H7 (cell line): ENCODE data around the gene C1QTNF6. TPM values are rescaled to one million over a fixed set of nuclear protein-coding genes. Genes with fewer than 3 reads are reported as not detected.

ENCODE experiments used
- DNase-seq: peaks from one replicate; pipeline ENCODE4 v3.0.0; 2012
- H3K27me3 ChIP-seq: 2 replicates; pipeline ENCODE4 v1.6.0; 2011; ENCODE audit warnings: mild to moderate bottlenecking, low read length; ENCODE audit not compliant: control insufficient read depth, insufficient read depth
- H3K36me3 ChIP-seq: replicated peaks from 2 replicates; pipeline ENCODE4 v1.5.1; 2011; ENCODE audit warnings: low read length; ENCODE audit not compliant: control insufficient read depth, insufficient read depth
- H3K4me3 ChIP-seq: 2 replicates; pipeline ENCODE4 v1.5.1; 2011; ENCODE audit warnings: low read depth, mild to moderate bottlenecking, control low read depth, low read length, moderate library complexity; ENCODE audit not compliant: insufficient read depth
- total RNA-seq: library from RNA; depleted of rRNA; stranded (reverse); fragments of >200 nt; shearing (Covaris generic); gene quantifications from 2 replicates; pipeline ENCODE4 v1.2.3, GENCODE V29; 2014

The C1QTNF6 gene
- total RNA-seq, 1 experiment from 2014 or later: 4.9 TPM

DNA sequence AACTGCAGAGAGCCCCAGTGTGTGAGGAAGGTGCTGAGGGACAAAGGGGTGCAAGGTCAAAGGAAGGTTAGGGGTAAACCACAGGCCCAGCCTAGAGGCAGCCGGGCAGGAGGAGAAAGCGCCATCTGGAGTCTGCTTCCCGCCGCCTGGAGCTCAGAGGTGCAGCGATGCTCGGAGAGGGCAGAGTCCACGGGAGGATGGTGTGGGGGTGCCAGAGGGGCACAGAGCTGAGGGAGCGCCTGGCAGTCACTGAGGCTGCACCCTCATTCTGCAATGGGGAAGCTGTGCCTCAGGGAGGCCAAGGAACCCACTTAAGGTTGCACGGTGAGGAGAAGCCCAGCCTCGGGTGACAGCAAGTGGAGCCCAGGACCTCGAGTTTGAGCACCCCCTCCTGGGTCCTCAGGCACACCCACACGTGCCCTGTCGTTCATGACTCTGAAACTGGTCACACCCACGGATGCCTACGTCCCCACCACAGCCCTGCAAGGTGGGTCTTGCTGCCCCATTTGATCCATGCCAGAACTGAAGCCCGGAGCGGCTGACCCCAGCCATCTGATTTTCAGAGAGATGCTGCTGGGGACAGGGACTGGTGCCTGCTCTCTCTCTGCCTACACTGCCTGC, 39.9 kb downstream of the C1QTNF6 start:
- Histone ChIP-seq H3K36me3 (no peaks in the 10 kb centered on the region), H3K27me3 (no peaks in the 10 kb centered on the region), H3K4me3 (no peak overlapping the region)
- no peak for DNase-seq

DNA sequence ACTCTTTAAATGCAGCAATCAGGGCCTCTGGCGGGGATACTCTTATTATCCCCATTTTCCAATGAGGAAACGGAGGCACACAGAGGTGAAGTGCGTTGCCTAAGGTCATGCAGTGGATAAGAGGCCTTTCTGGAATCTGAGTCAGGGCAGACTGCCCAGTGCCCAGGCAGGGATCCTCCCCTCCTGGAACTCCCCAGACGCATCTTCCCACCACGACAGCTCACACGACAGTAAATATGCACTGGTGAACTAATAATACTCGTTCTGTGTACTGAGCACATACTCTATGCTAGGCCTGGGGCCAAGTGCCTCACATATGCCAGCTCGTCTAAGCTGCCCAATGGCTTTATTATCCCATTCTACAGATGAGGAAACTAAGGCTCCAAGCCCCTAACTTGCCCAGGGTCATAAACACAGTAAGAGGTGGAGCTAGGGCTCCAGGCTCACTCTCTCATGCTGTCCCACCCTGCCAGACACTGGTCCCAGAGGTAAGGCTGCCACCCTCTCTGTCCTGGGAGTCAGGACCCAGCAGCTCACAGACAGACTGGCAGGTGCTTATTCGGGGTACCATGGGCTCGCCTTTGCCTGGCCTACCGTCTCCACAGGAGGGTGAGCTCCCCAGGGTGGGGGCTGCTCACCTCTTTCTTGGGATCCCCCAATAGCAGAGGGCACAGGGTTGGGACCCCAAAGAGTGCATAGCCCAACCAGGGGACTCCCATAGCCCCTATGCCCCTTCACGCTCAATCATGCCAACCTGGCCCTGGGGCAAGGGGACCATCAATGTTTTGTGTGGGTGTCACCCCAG, 40.7 kb downstream of the C1QTNF6 start:
- DNase-seq: no peak
- Histone ChIP-seq H3K36me3 (no peaks in the 10 kb centered on the region), H3K4me3 (no peak overlapping the region), H3K27me3 (no peaks in the 10 kb centered on the region)

DNA sequence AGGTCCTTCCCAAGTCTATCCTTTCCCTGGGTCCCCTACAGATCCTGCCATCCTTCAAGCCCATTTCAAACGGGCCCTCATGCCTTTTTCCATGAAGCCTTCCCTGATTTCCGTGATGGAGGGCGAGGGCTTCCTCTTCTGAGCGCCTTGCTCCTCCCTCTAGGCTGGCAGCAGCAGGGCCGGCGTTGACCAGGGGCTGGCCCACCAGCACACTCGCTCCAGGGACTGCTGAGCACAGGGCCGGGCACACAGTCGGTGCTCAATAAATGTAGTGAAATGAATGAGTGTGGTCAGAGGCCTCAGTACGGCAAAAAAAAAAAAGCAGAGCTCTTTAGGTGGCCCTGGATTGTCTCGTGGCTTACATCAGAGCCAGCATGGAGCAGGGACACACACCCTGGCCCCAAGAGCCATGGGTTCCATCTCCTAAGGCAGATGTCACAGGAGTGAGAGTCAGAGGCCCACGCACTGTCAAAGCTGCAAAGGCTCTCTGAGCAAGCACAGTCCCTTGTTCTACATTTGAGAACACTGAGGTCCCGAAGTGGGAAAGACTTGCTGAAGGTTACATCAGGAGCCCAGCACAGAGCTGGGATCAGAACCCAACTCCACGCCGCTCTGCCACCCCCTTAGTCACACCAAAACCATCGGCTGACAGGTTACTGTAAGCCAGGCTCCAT, 41.4 kb downstream of the C1QTNF6 start:
- no peak for DNase-seq
- no peaks in the 10 kb centered on the region for H3K27me3 ChIP-seq

DNA sequence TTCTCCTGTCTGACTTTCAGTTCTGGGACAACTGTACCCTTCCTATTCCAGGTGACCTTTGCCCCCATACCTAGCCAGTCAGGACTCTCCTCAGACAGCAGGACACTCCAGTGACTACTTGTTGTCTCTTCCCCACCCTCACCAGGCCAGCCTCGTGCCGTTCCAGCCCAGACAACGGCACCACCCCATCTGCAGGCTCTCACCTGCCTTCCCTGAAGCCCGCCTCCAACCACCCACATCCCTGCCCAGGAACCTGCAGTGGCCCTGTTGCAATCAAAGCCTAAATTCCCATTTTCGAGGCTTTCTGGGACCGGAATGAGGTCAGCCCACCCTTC, 42.0 kb downstream of the C1QTNF6 start:
- H3K27me3 ChIP-seq: no peaks in the 10 kb centered on the region
- H3K4me3 ChIP-seq: no peak overlapping the region
- no peaks in the 10 kb centered on the region for H3K36me3 ChIP-seq
- no peak for DNase-seq

More for the DNA sequence above, 41.4 kb downstream of the C1QTNF6 start:
- H3K4me3 ChIP-seq: no peak overlapping the region
- H3K36me3 ChIP-seq: no peaks in the 10 kb centered on the region

DNA sequence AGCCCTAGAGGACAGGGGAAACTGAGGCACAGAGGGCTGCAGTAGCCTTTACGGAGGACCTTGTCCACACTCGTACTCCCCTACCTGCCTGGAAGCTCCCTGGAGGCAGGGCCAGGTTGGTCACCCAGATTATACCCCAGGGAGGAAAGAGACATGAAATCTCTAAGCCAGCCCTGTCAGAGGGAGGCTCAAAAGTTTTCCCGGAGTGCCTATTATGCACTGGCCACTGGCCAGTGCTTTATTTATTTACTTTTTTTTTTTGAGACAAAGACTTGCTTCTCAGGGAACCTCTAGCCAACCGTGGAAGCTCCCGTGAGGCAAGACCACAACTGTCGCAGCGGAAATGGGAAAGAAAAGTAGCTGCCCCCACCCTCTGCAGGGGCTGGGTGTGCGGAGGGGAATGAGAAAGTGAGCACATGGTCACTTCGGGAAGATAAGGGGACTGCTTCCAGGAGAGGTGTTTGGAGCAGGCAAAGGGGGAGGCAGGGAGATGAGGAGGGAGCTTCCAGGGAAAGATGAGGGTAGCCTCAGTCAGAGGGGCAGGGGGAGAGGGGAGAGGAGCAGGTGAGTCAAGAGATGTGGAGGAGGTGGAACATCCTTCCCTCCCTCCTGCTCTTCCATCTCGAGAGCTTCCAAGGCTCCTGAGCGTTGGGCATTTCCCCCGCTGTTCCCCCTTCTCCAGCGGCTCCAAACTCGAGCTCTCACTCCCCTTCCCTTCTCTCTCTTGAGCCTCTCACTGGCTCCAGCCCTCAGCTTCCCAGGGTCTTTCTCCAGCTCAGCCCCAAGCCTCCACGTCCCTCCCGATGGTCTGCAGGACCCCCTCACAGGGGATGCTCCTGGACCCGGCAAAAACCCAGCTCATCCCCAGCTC, 42.6 kb downstream of the C1QTNF6 start:
- DNase-seq: no peak
- Histone ChIP-seq H3K36me3 (no peaks in the 10 kb centered on the region), H3K27me3 (no peaks in the 10 kb centered on the region), H3K4me3 (no peak overlapping the region)

DNA sequence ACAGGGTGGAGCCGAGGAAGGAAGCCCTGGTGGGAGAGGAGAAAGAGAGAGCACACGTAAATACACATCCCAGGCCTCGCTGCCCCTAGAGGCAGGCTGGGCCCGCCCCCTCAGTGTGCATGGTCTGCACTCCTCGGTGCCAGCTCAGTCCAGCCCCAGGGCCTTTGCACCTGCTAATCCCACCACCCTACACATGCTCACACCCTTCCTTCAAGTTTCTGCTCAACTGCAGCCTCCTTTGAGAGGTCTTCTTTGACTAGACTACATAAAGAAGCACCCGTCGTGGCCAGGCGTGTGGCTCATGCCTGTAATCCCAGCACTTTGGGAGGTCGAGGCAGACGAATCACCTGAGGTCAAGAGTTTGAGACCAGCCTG, 43.9 kb downstream of the C1QTNF6 start:
- Histone ChIP-seq H3K27me3 (no peaks in the 10 kb centered on the region), H3K36me3 (no peaks in the 10 kb centered on the region), H3K4me3 (no peak overlapping the region)
- no peak for DNase-seq

DNA sequence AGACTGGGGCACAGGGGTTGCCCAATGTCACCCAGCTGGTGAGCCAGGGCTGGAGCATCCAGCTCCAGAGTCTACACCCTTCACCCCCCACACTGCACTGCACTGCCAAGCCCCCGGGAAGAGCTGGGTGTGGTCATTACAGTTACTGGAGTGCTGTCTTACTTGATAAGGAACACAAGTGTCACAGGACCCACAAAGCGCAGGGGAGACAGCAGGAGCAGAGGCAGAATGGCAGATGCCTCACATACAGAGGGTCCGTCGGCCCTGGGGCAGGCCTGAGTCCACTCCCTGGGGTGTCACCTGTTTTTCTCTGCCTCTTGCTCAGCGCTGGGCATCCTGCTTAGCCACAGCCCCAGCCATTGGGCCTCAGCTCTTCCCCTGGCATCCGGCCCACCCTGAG, 46.1 kb downstream of the C1QTNF6 start:
- Histone ChIP-seq H3K36me3 (no peaks in the 10 kb centered on the region), H3K4me3 (no peak overlapping the region), H3K27me3 (no peaks in the 10 kb centered on the region)
- DNase-seq: no peak

- no peak for DNase-seq
- Histone ChIP-seq H3K4me3 (no peak overlapping the region), H3K27me3 (no peaks in the 10 kb centered on the region), H3K36me3 (no peaks in the 10 kb centered on the region)
These were observed 46.6 kb downstream of the C1QTNF6 start for GRCh38 chr22:37141476-37141875.

DNA sequence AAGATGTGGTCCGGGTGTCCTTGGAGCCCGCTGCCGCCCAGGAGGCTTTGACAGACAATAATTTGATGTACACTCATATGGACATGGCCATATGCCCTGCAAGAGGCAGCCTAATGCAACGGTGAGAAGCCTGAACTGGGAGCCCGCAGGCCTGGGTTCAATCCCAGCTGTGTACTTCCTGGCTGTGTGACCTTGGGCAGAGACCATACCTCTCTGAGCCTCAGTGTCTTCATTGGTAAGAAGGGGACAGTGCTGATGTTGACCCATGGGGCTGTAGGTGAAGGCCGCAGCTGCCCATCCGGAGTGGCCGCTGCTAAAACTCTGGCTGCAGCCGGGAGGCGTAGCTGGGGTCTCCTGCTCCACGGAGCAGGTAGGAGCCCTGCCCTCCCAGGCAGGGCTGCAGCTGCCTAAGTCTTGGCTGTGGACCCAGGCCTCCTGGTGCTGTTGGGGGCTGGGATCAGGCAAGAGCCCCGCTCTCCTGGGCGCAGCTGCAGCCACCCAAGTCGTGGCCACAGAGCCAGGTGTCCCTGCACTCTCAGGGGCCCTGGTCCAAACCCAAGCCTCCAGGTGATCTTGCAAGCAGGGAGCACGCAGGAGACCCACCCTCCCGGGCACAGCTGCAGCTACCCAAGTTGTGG, 47.2 kb downstream of the C1QTNF6 start:
- no peaks in the 10 kb centered on the region for H3K27me3 ChIP-seq
- no peak overlapping the region for H3K4me3 ChIP-seq
- DNase-seq: no peak
- no peaks in the 10 kb centered on the region for H3K36me3 ChIP-seq

DNA sequence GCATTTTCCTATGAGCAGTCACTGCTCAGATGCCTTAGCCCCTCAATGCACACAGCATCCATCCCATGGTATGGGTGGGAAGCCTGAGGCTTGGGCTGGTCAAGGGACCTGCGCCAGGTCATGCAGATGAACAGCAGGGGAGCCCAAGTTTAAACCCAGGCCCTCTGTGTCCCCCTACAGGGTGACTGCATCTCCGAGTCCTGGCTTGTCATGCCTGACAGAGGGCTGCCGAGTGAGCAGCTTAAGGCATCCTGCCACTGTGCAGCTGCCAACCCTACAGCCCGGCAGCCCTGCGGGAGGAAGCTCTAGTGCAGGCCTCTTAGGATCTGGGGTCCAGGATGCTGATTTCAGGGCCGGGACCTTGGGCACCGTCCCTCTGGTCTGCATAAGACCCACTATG, 48.3 kb downstream of the C1QTNF6 start:
- Histone ChIP-seq H3K4me3 (no peak overlapping the region), H3K27me3 (no peaks in the 10 kb centered on the region), H3K36me3 (no peaks in the 10 kb centered on the region)
- DNase-seq: no peak

- Histone ChIP-seq H3K36me3 (no peaks in the 10 kb centered on the region), H3K27me3 (no peaks in the 10 kb centered on the region), H3K4me3 (no peak overlapping the region)
- no peak for DNase-seq
These were observed 49.0 kb downstream of the C1QTNF6 start for GRCh38 chr22:37138849-37139561.

GRCh38 chr22:37137903-37138665, 50.0 kb downstream of the C1QTNF6 start:
- no peaks in the 10 kb centered on the region for H3K27me3 ChIP-seq
- H3K4me3 ChIP-seq: no peak overlapping the region
- no peaks in the 10 kb centered on the region for H3K36me3 ChIP-seq
- DNase-seq: no peak

DNA sequence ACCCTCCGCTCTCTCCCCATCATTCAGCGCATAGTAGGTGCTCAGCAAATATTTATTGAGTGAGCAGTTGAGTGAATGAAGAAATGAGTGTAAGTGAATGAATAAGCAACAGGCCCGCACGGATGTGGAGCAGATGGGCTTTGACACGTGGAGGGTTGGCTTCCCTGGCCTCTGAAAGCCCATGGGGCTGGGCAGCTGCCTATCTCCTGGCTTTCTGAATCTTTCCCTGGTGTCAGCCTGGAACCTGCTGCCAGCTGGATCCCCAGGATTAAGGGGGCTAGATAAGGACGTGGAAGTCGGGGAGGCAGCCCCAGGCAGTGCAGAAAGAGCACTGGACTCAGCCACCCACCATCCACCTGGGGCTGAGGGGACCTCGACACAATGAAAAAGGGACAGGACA, 50.9 kb downstream of the C1QTNF6 start:
- DNase-seq: no peak
- Histone ChIP-seq H3K36me3 (no peaks in the 10 kb centered on the region), H3K4me3 (no peak overlapping the region), H3K27me3 (no peaks in the 10 kb centered on the region)
